Measurements from ENCODE around the gene HAGH.

Gene HAGH

DNA sequence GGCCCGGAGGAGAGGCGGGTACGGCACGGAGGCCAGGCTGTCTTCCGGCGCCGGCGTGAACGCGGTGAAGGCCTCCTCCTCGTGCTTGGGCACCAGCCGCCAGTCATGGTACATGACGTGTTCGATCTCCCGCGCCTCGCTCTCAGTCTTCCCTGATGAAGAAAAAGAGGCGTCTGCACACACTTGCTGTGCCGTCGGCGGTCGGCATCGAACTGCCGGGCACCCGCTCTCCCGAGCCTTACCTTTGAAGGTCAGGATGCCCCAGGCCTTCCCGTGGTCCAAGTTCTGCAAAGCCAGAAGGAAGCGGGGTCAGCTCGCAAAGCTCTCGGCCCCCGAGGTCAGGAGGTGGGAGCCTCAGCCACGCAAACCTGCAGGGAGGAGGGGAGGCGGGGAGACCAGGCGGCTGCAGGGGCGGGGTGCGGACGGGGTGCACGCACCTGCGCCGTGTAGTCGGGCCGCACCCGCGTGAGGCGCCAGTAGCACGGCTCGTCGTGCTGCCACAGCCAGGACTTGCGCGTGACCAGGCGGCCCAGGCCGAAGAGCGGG is 54.2 kb downstream of the HAGH start, which contains the start of gene EME2:
EME2 (plus strand) TSS at position 449 of the 546 bp plus-strand sequence. CDS start 418 bp downstream, outside the sequence.
- DNase-seq, result no peak

DNA sequence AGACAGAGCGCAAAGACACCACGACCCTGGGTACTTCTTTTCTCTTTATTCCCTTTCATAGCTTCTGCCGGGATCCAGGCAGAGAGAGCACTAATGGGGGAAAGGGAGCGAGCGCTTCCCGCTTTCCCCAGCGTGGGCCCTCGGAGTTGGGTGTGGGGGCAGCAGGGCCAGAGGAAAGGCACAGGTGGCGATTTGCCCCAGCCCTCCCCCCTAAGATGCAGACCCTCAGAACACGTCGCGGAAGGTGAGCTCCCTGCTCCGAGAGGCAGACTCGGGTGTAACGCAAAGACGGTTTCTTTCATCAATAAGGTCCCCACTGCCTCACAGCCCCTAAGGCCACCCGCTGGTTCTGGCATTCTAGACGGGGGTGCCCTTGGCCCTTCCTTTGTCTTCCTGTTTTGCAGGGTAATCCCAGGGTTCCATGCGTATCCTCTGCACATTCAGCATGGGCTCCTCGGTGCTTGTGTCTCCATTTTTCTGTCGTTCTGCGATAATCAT is 54.7 kb downstream of the HAGH start:
- DNase-seq, result no peak

DNA sequence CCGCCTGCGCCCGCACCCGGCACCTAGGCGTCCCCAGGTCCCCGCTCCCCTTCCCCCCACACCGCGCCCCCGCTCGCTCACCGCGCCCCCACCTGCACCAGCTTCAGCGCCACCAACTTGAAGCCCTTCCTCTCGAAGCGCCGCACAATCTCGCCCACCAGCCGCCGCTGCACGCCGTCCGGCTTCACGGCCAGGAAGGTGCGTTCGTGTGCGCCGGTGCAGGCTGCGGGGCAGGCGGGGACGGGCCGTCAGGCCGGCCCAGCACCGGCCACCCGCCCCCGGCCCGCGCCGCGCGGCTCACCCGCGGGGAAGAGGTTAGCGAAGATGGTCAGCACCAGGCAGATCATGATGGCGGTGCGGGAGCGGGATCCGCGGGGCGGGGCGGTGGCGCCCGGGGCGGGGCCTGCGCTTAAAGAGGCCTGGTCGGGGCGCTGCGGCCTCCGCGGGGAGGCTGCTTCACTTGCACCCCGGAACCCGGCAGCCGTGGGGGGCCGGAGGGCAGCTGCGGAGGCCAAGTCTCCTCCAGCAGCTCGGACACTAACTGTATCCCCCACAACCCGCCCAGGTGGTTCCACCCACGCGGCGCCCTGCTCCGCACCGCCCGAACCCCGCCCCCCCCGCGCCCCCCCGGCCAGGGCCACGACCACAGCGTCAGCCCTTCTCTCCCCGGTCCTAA is 55.3 kb downstream of the HAGH start, which contains the start of gene NME3:
NME3 (minus strand) TSS at position 356 of the 676 bp plus-strand sequence; CDS start at position 347, 9 bp downstream.
- DNase-seq, result peak; percentile 77

DNA sequence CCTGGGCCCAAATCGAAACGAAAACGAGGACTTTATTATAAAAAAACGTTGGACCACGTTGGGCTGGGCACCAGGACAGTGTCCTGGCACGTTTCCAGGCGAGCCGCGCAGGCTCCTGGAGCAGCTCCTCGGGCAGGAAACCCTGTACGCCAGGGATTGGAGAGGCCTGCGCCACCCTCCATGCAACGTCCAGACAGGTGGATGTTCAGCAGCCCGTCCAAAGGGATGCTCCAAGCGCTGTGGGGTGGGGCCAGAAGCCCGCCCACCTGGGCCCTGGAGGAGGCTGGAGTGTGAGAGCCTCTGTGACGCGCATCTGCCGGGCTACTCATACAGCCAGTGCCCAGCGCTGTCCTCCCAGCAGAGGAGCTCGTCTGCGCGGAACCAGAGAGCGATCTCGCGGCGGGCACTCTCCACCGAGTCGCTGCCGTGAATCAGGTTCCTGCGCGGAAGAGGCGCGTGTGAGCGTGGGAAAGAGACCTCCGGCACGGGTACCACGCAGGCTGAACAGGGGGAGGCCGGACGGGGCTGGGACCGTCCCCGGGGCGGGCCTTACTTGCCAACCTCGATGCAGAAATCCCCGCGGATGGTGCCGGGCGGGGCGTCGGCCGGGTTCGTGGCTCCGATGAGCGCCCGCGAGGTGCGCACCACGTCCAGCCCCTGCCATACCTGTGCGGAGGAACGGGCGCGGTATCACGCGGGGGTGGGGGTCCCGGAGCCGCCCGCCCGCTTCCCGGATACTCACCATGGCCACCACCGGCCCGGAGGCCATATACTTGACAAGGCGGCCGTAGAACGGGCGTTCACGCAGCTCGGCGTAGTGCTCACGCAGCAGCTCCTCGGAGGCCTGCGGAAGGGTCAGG is 56.1 kb downstream of the HAGH start:
- DNase-seq, result peak; percentile 83

DNA sequence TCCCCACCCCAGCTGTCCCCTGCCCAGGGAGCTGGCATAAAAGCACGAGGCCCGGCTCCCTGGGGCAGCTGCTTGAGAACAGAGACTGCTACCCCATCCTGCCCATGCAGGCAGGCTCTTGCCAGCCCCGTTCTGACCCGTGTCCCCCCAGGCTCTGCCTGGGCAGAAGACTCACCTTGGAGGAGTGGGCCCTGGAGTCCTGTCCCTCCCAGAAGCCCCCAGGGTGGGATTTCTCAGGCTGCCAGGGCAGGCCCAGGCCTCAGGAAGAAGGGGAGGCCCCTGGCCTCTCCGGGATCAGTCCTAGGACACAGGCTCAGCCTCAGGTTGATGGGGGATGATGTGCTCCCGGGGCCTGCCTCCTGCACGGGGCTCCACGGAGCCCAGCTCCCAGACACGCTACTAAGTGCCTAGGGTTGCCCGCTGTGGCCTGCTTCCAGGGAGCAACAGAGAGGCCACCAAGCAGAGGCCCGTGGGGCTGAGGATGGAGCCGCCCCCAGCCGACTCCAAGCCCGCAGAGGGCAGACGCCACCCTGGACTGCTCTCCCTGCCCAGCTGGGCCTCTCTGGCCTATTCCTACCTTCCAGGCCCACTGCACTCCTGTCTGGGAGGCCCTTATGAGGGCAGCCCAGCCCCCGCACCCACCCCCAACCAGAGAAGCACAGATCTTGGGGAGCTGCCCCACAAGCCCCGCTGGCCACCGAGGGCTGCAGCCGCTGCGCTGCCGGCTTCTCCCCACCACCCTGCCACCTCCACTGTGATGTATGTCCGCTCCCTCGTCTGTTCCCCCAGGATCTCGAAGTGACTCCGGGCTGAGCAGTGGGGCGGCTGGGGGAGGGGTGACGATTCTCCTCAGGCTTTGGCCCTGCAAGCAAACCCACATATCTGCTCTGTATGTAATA is 57.0 kb downstream of the HAGH start:
- DNase-seq, result no peak

DNA sequence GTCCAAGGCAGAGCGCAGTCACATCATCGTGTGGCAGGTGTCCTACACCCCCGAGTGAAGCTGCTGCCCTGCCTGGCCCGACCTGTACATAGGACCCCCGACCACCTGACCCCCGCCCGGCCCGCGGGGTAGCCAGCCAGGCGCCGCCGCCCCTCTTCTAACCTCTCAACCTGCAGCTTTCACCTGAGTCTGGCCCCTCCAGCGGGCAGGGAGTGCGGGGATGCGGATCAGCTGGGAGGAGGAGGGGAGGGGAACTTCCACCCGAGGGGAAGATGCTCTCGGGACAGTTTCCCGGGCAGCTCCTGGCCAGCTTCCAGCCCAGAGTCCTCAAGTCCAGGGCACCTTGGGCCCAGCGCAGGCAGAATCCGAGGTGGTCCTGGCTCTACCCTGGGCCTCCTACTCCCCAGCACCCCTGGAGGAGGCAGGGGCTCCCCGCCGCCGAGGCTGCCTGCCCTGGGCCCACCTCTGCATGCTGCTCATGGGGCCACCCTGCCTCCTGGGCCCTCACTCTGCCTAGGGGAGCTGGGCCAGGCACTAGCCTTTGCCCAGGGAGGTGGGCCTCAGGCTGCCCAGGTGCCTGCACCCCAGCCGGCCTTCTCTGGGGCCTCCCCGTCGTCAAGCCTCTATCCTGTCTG is 57.7 kb downstream of the HAGH start:
- DNase-seq, result no peak

DNA sequence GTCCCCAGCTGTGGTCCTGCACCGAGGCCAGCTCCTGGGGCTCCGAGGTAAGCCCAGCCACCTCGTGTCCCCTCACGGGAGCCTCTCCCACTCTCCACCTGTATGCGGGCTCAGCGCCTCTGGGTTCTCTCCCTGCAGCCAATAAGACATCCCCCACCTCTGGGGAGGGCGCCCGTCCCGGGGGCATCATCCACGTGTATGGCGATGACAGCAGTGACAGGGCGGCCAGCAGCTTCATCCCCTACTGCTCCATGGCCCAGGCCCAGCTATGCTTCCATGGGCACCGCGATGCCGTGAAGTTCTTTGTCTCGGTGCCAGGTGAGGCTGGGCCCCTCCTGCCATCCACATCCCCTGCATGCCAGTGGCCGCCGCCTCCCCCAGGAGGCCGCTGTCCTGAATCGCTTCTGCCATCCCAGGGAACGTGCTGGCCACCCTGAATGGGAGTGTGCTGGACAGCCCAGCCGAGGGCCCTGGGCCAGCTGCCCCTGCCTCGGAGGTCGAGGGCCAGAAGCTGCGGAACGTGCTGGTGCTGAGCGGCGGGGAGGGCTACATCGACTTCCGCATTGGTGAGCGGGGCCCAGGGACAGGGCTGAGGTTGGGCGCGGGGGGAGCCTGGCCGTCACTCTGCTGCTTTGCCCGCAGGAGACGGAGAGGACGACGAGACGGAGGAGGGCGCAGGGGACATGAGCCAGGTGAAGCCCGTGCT is 58.4 kb downstream of the HAGH start:
- no peak for DNase-seq

DNA sequence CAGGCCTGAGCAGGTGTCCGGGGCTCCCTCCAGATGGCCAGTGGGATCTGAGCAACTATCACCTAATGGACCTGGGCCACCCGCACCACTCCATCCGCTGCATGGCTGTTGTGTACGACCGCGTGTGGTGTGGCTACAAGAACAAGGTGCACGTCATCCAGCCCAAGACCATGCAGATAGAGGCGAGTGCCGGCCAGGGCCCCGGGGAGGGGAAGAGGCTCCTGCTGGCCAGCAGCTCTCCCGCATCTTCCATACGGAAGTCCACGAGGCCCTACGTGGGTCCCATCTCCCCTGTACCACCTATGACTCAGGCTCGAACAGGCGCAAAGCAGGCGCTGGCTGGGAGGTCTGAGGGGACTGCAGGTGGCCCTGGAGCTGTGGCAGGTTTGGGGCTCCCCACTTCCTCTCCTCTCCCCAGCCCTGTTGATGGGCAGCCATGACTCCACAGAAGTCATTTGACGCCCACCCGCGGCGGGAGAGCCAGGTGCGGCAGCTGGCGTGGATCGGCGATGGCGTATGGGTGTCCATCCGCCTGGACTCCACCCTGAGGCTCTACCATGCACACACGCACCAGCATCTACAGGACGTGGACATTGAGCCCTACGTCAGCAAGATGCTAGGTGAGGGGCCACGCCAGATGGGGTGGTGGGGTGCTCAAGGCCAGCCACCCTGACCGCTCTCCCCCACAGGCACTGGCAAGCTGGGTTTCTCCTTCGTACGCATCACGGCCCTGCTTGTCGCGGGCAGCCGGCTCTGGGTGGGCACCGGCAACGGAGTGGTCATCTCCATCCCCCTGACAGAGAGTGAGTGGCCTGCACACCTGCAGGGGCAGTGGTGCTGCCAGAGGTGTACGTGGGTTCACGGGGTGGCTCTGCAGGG is 59.3 kb downstream of the HAGH start:
- no peak for DNase-seq

DNA sequence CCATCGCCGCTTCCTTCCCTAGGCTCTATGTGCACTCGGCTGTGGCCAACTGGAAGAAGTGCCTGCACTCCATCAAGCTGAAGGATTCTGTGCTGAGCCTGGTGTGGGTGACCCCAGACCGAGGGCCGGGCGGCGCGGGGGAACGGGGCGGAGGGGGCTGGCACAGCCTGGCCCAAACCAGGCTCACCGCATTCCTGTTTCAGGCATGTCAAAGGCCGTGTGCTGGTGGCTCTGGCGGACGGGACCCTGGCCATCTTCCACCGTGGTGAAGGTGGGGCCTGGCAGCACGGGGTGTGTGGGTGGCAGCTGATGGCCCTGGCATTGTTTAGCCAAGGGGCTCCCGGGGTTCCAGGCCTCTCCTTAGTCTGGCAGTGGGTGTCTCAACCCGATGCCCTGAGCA is 59.9 kb downstream of the HAGH start:
- no peak for DNase-seq

DNA sequence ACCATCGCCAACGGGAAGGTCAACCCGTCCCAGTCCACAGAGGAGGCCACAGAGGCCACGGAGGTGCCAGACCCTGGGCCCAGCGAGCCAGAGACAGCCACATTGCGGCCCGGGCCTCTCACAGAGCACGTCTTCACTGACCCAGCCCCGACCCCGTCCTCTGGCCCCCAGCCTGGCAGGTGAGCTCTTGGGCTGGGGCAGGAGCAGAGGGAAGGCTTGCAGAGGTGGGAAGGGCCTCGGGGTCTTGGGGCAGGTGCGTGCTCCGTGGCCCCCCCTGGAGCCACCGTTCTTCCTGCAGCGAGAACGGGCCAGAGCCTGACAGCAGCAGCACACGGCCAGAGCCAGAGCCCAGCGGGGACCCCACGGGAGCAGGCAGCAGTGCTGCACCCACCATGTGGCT is 60.4 kb downstream of the HAGH start:
- DNase-seq, result no peak

DNA sequence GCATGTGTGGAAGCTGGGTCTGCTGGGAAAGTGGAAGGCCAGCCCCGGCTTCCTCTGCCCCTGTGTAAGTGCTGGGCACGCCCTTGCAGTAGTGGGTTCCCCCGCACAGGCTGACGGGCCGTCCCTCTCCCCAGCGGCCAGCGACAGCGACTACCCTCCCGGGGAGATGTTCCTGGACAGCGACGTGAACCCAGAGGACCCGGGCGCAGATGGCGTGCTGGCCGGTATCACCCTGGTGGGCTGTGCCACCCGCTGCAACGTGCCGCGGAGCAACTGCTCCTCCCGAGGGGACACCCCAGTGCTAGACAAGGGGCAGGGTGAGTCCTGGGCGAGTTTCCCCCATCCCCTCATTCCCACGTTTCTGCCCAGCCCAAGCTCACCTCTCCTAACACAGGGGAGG is 60.8 kb downstream of the HAGH start:
- DNase-seq, result no peak

DNA sequence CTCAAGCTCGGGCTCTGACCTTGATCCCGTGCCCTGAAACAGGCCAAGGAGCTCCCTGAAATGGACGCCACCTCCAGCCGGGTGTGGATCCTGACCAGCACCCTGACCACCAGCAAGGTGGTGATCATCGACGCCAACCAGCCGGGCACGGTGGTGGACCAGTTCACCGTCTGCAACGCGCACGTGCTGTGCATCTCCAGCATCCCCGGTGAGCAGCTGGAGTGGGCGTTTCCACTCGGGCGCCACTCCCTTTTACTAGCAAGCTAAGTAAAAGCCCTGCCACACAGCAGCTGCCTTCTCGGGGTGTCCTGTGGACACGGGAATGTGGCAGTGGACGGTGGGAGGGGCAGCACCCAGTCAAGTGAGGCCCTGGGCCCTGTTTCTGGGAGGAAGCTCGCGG is 61.7 kb downstream of the HAGH start:
- no peak for DNase-seq

DNA sequence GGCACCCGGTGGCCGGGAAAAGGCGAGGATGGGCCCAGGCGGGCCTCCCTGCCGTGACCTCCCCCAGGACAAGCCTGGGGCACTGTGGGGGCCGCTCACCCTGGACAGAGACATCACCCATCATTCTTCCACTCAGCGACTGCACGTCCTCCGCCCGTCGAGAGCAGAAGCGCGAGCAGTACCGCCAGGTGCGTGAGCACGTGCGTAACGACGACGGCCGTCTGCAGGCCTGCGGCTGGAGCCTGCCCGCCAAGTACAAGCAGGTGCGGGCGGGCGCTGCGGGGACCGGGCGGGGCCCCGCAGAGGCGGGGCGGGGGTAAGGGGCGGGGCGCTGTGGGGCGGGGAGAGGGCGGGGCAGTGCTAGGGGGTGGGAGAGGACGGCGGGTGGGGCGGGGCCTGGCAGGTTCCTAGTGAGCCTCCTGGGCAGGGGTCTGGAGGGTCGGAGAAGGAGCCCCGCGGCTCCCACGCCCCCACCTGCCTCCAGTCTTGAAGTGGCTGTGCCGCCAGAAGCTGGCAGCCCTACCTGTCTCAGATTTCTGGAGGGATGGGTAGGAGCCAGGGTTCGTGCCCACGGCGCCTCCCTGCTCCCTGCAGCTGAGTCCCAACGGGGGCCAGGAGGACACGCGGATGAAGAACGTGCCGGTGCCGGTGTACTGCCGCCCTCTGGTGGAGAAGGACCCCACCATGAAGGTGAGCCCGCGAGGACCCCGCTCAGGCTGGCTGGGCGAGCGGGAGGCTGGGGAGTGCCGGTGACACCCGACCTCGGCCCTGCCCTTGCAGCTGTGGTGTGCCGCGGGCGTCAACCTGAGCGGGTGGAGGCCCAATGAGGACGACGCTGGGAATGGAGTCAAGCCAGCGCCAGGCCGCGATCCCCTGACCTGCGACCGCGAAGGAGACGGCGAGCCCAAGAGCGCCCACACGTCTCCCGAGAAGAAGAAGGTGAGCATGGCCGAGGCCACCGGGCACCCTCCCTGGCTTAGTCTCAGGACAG is 62.8 kb downstream of the HAGH start:
- DNase-seq, result peak; percentile 88

DNA sequence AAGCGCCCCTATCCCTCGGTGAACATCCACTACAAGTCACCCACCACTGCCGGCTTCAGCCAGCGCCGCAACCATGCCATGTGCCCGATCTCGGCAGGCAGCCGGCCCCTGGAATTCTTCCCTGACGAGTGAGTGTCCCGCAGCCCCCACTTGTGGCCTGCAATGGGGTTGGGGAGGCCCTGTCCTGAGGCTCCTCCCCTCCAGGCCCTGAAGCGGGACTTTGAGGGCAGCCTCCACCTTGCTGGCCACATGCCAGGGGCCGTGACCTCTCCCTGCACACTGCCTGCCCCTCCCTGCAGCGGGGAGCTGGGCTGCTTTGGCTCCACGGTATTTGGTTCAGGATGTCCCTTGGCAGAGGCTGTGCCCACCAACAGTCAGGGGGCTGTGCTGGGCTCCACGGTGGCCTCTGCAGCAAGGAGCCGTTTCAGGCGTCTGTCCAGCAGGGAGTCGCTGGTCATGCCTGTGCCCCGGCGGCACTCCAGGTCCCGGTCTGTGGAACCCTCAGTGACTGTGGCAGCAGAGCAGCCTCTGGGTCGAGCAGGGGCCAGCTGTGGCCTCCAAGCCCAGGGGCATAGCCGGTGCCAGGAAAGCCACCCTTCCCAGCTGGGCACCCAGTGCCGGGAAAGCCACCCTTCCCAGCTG is 63.6 kb downstream of the HAGH start:
- no peak for DNase-seq

DNA sequence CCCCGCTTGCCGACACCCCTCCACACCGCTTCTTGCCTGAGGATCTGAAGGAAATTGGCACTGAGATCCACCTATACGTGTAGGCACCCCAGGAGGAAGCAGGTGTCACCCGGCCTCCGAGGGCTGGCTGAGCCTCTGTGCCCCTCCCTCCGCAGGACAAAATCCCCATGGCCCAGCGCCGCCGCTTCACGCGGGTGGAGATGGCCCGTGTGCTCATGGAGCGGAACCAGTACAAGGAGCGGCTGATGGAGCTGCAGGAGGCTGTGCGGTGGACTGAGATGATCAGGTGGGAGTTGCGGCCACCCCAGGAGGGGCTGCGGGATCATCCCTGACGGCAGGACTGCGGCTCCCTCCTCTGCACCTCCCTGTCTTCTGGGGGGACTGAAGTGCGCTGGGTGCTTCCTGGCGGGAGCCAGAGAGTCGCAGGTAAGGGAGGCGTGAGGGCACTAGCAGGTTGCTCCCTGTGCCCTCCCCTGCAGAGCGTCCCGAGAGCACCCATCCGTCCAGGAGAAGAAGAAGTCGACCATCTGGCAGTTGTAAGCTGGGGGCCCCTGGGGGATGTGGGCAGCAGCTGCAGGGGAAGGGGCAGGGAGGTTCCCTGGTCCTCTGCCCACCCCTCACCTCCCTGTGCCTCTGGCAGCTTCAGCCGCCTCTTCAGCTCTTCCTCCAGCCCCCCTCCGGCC is 64.3 kb downstream of the HAGH start:
- no peak for DNase-seq

DNA sequence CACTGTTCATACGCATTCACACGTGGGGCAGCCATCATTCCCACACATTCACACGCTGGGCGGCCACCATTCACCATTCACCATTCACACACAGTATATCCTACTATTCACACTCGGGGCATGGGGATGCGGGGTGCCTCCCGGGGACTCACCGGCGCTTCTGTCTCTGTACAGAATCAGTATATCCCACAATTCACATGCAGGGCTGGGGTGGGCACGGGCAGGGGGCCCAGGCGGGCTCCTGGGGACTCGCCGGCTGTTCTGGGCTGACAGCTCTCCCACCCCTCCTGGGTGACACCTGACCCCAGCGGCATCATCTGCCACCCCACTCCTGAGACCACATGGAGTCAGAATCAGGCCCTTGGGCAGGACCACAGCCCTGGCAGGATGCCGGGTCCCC is 64.9 kb downstream of the HAGH start:
- DNase-seq, result no peak

DNA sequence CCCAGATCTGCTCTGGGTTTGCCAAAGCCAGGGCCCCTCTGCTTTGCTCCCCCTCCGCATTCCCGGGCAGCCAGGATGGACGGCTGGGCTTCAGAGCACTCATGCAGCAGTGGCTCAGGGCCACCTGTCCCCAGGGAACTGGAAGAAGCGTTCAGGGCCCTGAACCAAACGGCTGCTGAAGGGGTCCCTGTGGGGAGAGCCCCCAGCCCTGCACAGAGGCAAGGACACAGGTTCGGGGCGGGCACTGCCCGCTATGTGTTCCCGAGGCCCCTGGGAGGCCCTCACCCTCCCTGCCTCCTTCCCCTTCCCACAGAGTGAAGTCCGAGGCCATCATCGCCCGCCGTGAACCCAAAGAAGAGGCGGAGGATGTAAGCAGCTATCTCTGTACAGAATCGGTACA is 65.7 kb downstream of the HAGH start:
- no peak for DNase-seq

DNA sequence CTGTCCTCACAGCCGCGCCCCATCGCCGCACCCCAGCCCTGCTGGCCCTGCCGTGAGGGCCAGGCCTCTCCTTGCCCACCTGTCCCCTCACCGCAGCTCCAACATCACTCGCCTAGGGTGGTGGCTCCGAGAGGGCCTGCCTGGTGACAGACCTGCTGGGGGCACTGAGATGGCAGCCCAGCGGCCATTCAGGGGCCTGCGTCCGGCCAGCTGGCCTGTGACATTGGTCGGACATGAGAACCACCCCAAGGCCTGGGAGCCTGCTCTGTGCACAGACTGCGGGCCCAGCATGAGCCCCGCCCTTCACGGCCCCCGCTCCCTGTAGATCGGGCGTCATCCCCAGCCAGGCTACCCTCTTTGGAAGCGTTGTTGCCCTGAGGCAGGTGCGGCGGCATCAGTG is 67.1 kb downstream of the HAGH start:
- DNase-seq, result no peak

Measured in islet precursor cell (in vitro differentiated cells).